ENCODE data around the gene HOXB1. TPM values are rescaled to one million over a fixed set of nuclear protein-coding genes. Genes with fewer than 3 reads are reported as not detected.

Gene HOXB1
- total and polyA plus RNA-seq, 2 of the 8 experiments (the other 6 are each of a cell fraction or from before 2014, with no cell fraction given): not detected

- no peak overlapping the region for H3K4me3 ChIP-seq (ENCODE audit: extremely low read depth in 1 of 4, insufficient read depth in 2 of 4, low read depth in 3 of 4, low read length in 4 of 4)
- no peak overlapping the region for H3K9ac ChIP-seq (replicated peaks in 1 of 4; ENCODE audit: extremely low read depth in 1 of 4, low read depth in 3 of 4, low read length in 3 of 4)
- no peaks in the 10 kb centered on the region; the same call in 1 of the 2 replicates for H3K23me2 ChIP-seq (ENCODE audit: low read depth, low read length)
- TF ChIP-seq E2F6 (IDR thresholded peaks at IDR 0.05) (no peak), NANOG (IDR thresholded peaks at IDR 0.05; ENCODE audit: insufficient read depth, low read depth, low read length, poor library complexity, severe bottlenecking) (no peak), CEBPB (IDR thresholded peaks at IDR 0.05; ENCODE audit: low read depth, low read length) (no peak), EGR1 (IDR thresholded peaks at IDR 0.05; ENCODE audit: borderline replicate concordance, low read depth, low read length) (no peak), TCF12 (IDR thresholded peaks at IDR 0.05; ENCODE audit: low read depth, low read length) (no peak), BACH1 (IDR thresholded peaks at IDR 0.05; ENCODE audit: low read length) (no peak), CHD1 (IDR thresholded peaks at IDR 0.05; ENCODE audit: low read depth, low read length) (no peak), JUND (IDR thresholded peaks at IDR 0.05; ENCODE audit: low read length) (no peak), SUZ12 (IDR thresholded peaks at IDR 0.05; ENCODE audit: low read length) (no peak), ATF2 (IDR thresholded peaks at IDR 0.05; ENCODE audit: low read length) (no peak), SIN3A (conservative IDR thresholded peaks at IDR 0.05 in 1 of 2, IDR thresholded peaks at IDR 0.05 in 1 of 2; ENCODE audit: low read depth in 1 of 2, low read length in 2 of 2) (no peak)
- ChIA-PET CTCF (ENCODE audit: partially characterized antibody) (interaction anchor here (0.6 to 3.2 kb wide), 7 partner anchors 10 to 117 kb away, joined by 3 to 11 read pairs (median 3); no protein-coding TSS in a partner anchor), POLR2A (ENCODE audit: partially characterized antibody) (interaction anchor here (0.6 kb wide), 1 partner anchor 891 kb away, joined by 7 read pairs; no protein-coding TSS in a partner anchor)
- peaks cover 16 to 53% (median 50%) of the 10 kb centered on the region in 4 experiments for H3K27me3 ChIP-seq (replicated peaks in 1 of 4; ENCODE audit: control insufficient read depth in 3 of 4, extremely low read depth in 1 of 4, insufficient read depth in 3 of 4, low read length in 3 of 4)
- no peak overlapping the region; the same call in 1 of the 2 replicates for H2BK5ac ChIP-seq (ENCODE audit: low read depth, low read length)
- DNase-seq (ENCODE audit: low read depth in 1 of 2, low spot score in 2 of 2): no peak
- no peaks in the 10 kb centered on the region for H4K20me1 ChIP-seq (replicated peaks in 1 of 2; ENCODE audit: control insufficient read depth in 1 of 2, insufficient read depth in 2 of 2, low read length in 2 of 2)
- H3K56ac ChIP-seq (replicated peaks; ENCODE audit: insufficient read length, low read depth, low read length): no peak overlapping the region
- H2BK120ac ChIP-seq (replicated peaks; ENCODE audit: low read depth, low read length): no peak overlapping the region
- H4K8ac ChIP-seq (ENCODE audit: extremely low read depth, insufficient read depth, low read length): no peak overlapping the region
- no peak overlapping the region for H2AFZ ChIP-seq (ENCODE audit: low read length)
- no peaks in the 10 kb centered on the region for H3K79me1 ChIP-seq (ENCODE audit: low read depth, low read length)
- peak overlapping the region; percentile 98; the same call in 1 of the 2 replicates for H2BK15ac ChIP-seq (ENCODE audit: low read length)
- H2AK5ac ChIP-seq (ENCODE audit: low read depth, low read length): no peak overlapping the region
- peak overlapping the region; percentile 94 for H2BK12ac ChIP-seq (ENCODE audit: low read depth, low read length)
- no peak for FAIRE-seq
- no peak overlapping the region for H3K4ac ChIP-seq (replicated peaks; ENCODE audit: insufficient read length, low read depth, low read length)
- peak overlapping the region; percentile 98 for H2BK20ac ChIP-seq (ENCODE audit: low read length)
- 0 out of 2 replicates have a peak overlapping the region, but pooled peaks have one; percentile 56 for H3K18ac ChIP-seq (ENCODE audit: extremely low read depth, low read length)
- H3K4me2 ChIP-seq (ENCODE audit: insufficient read depth in 1 of 2, low read depth in 2 of 2, low read length in 2 of 2): no peak overlapping the region; a peak in 1 of 4 replicates
- no peaks in the 10 kb centered on the region for H3K79me2 ChIP-seq (ENCODE audit: control insufficient read depth in 1 of 2, insufficient read depth in 2 of 2, low read length in 2 of 2)
- no peak overlapping the region for H3K14ac ChIP-seq (ENCODE audit: insufficient read length)
- H4K91ac ChIP-seq (replicated peaks; ENCODE audit: insufficient read length, low read length): no peak overlapping the region
- no peaks in the 10 kb centered on the region for H3K9me3 ChIP-seq (ENCODE audit: insufficient read depth in 2 of 2, low read depth in 1 of 2, low read length in 1 of 2)
- peaks cover 5 to 14% (median 9%) of the 10 kb centered on the region in 4 experiments for H3K4me1 ChIP-seq (replicated peaks in 1 of 4; ENCODE audit: control insufficient read depth in 3 of 4, insufficient read depth in 4 of 4, low read length in 3 of 4)
- no peaks in the 10 kb centered on the region for H3K36me3 ChIP-seq (ENCODE audit: control insufficient read depth in 2 of 4, insufficient read depth in 4 of 4, low read length in 3 of 4)
- no peak overlapping the region for H4K5ac ChIP-seq (ENCODE audit: insufficient read length, low read depth, low read length)
- WGBS, 2 experiments (ENCODE audit: extremely low coverage in 1 of 2, insufficient coverage in 1 of 2, insufficient read length in 1 of 2, insufficient replicate concordance in 2 of 2, low coverage in 1 of 2, low lambda C conversion rate in 2 of 2, missing lambda C conversion rate in 1 of 2): 83% methylated on average over 5 of the region's 5 CpGs; no CpG with 5 or more reads in 1 of the 2 experiments
- no peak overlapping the region for H3K23ac ChIP-seq (ENCODE audit: insufficient read length)
- no peak overlapping the region for H3K27ac ChIP-seq (ENCODE audit: low read depth, low read length)
These were observed 11.4 kb downstream of the HOXB1 start for GRCh38 chr17:48519427-48519826.
